ENCODE measurements around the gene PRKX. TPM values are rescaled to one million over a fixed set of nuclear protein-coding genes. Genes with fewer than 3 reads are reported as not detected.
"Not testable (repeated sequence)": the region's sequence is repeated elsewhere in the genome, so short reads cannot be mapped to it uniquely, and the experiment has no call there.

The PRKX gene
- total RNA-seq, 1 donor from 2014 or later, result 64.3 TPM

DNA sequence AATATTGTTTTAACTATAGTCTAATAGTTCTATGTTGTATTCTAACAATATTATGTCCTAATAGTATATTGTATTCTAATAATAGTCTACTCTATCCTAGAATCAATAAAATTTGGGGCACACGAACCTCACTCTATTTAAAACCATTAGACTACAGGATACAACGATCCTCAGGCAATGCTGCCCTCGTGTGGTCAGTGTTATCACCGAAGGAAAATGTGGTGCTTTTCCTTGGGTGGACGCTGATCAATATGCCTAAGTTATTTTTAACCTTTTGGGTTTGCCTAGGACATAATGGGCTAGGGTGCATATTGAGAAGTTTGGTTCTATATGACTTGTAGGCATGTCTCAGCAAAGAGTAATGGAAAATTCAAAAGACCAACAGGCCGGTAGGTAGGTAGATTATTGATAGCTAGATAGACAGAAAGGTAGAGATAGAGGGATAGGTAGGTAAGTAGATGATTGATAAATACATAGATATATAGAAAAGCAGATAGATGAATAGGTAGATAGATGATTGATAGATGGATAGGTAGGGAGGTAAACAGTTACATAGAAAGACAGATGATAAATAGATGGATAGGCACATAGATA lies 75.1 kb downstream of the PRKX start:
- TF ChIP-seq, protein P1, sequence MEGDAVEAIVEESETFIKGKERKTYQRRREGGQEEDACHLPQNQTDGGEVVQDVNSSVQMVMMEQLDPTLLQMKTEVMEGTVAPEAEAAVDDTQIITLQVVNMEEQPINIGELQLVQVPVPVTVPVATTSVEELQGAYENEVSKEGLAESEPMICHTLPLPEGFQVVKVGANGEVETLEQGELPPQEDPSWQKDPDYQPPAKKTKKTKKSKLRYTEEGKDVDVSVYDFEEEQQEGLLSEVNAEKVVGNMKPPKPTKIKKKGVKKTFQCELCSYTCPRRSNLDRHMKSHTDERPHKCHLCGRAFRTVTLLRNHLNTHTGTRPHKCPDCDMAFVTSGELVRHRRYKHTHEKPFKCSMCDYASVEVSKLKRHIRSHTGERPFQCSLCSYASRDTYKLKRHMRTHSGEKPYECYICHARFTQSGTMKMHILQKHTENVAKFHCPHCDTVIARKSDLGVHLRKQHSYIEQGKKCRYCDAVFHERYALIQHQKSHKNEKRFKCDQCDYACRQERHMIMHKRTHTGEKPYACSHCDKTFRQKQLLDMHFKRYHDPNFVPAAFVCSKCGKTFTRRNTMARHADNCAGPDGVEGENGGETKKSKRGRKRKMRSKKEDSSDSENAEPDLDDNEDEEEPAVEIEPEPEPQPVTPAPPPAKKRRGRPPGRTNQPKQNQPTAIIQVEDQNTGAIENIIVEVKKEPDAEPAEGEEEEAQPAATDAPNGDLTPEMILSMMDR (IDR thresholded peaks at IDR 0.05; ENCODE audit: partially characterized antibody, unreplicated experiment), result peak; percentile 66
- H3K36me3 Mint-ChIP-seq (ENCODE audit: unreplicated experiment), result no peaks in the 10 kb centered on the region
- no peak overlapping the region for H3K4me3 Mint-ChIP-seq (ENCODE audit: unreplicated experiment)
- H3K27me3 Mint-ChIP-seq (ENCODE audit: unreplicated experiment), result no peaks in the 10 kb centered on the region
- DNase-seq, result peak; percentile 63
- peaks cover 3% of the 10 kb centered on the region for H3K9me3 Mint-ChIP-seq (ENCODE audit: unreplicated experiment)
- no peak overlapping the region for H3K27ac Mint-ChIP-seq (ENCODE audit: unreplicated experiment)
- peaks cover 5% of the 10 kb centered on the region for H3K4me1 Mint-ChIP-seq (ENCODE audit: low read depth, unreplicated experiment)

DNA sequence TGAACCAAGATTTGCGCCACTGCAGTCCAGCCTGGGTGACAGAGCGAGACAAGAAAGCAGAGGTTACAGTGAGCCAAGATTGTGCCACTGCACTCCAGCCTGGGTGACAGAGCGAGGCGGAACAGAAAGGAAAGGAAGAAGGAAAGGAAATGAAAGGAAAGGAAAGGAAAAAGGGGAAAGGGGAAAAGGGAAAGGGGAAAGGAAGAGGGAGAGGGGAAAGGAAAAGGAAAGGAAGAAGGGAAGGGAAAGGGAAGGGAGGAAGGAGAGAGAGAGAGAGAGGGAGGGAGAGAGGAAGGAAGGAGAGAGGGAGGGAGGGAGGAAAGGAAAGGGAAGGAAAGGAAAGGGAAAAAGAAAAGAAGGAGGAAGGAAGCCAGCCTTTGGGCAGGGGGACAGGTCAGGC lies 76.6 kb downstream of the PRKX start:
- peaks cover under 1% of the 10 kb centered on the region for H3K27me3 Mint-ChIP-seq (ENCODE audit: unreplicated experiment)
- no peak for DNase-seq
- TF ChIP-seq, protein P1 (IDR thresholded peaks at IDR 0.05; ENCODE audit: partially characterized antibody, unreplicated experiment), result no peak
- no peak overlapping the region for H3K4me3 Mint-ChIP-seq (ENCODE audit: unreplicated experiment)
- peaks cover 3% of the 10 kb centered on the region for H3K9me3 Mint-ChIP-seq (ENCODE audit: unreplicated experiment)
- H3K27ac Mint-ChIP-seq (ENCODE audit: unreplicated experiment), result no peak overlapping the region
- H3K36me3 Mint-ChIP-seq (ENCODE audit: unreplicated experiment), result peaks cover 5% of the 10 kb centered on the region
- peaks cover 5% of the 10 kb centered on the region for H3K4me1 Mint-ChIP-seq (ENCODE audit: low read depth, unreplicated experiment)

DNA sequence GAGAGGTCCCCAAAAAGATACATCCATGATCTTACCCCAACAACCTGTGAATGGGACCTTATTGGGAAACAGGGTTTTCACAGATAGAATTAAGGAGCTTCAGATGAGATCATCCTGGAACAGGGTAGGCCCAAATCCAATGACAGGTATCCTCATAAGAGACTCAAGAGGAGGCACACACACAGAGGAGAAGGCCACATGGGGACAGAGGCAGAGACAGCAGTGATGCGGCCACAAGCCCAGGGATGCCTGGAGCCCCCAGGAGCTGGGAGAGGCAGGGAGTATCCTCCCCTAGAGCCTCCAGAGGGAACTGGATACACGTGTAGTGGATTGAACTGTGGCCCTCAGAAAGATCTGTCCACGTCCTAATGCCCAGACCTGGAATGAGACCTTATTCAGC lies 82.3 kb downstream of the PRKX start:
- no peaks in the 10 kb centered on the region for H3K9me3 Mint-ChIP-seq (ENCODE audit: unreplicated experiment)
- H3K27me3 Mint-ChIP-seq (ENCODE audit: unreplicated experiment), result peaks cover 4% of the 10 kb centered on the region
- no peak overlapping the region for H3K27ac Mint-ChIP-seq (ENCODE audit: unreplicated experiment)
- no peak overlapping the region for H3K4me3 Mint-ChIP-seq (ENCODE audit: unreplicated experiment)
- DNase-seq, result no peak
- H3K4me1 Mint-ChIP-seq (ENCODE audit: low read depth, unreplicated experiment), result peaks cover under 1% of the 10 kb centered on the region
- TF ChIP-seq, protein P1 (IDR thresholded peaks at IDR 0.05; ENCODE audit: partially characterized antibody, unreplicated experiment), result no peak
- peaks cover 5% of the 10 kb centered on the region for H3K36me3 Mint-ChIP-seq (ENCODE audit: unreplicated experiment)

DNA sequence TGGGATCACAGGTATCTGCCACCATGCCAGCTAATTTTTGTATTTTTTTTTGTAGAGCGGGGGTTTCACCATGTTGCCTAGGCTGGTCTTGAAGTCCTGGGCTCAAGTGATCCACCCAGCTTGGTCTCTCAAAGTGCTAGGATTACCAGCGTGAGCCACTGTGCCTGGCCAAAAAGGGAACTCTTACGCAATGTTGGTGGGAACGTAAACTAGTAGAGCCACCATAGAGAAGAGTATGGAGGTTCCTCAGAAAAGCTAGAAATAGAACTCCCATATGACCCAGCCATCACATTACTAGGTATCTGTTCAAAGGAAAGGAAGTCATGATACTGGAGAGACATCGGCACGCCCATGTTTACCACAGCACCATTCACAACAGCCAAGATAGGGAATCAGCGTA lies 85.9 kb downstream of the PRKX start:
- H3K9me3 Mint-ChIP-seq (ENCODE audit: unreplicated experiment), result no peaks in the 10 kb centered on the region
- H3K36me3 Mint-ChIP-seq (ENCODE audit: unreplicated experiment), result peaks cover 5% of the 10 kb centered on the region

DNA sequence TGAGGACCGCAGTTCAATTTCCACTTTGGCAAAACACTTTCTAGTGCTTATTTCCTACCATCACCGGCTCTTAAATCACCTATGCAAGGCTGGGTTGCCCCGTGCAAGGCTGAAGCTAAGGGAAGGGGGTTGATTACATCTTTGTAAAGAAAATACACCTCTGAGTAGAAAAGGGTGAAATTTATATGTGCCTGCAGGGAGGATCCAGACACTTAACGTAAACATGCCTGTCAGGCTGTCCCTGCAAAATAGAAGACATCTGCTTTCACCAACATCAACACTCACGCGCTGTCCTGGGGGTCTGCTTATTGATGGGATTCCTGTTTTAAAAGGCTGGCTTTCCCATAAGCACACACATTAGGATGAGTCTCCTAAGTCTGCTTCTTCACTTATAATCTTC lies 92.0 kb downstream of the PRKX start:
- no peak for DNase-seq
- peak overlapping the region; percentile 38 for H3K27ac Mint-ChIP-seq (ENCODE audit: unreplicated experiment)
- H3K27me3 Mint-ChIP-seq (ENCODE audit: unreplicated experiment), result peaks cover 2% of the 10 kb centered on the region
- no peak overlapping the region for H3K4me3 Mint-ChIP-seq (ENCODE audit: unreplicated experiment)
- peaks cover 4% of the 10 kb centered on the region for H3K36me3 Mint-ChIP-seq (ENCODE audit: unreplicated experiment)
- H3K9me3 Mint-ChIP-seq (ENCODE audit: unreplicated experiment), result peaks cover 2% of the 10 kb centered on the region
- peaks cover 3% of the 10 kb centered on the region for H3K4me1 Mint-ChIP-seq (ENCODE audit: low read depth, unreplicated experiment)
- TF ChIP-seq, protein P1 (IDR thresholded peaks at IDR 0.05; ENCODE audit: partially characterized antibody, unreplicated experiment), result no peak

More for the DNA sequence above, 85.9 kb downstream of the PRKX start:
- H3K27ac Mint-ChIP-seq (ENCODE audit: unreplicated experiment), result no peak overlapping the region
- no peak overlapping the region for H3K4me3 Mint-ChIP-seq (ENCODE audit: unreplicated experiment)
- H3K27me3 Mint-ChIP-seq (ENCODE audit: unreplicated experiment), result peaks cover 4% of the 10 kb centered on the region
- H3K4me1 Mint-ChIP-seq (ENCODE audit: low read depth, unreplicated experiment), result no peaks in the 10 kb centered on the region
- DNase-seq, result no peak
- TF ChIP-seq, protein P1 (IDR thresholded peaks at IDR 0.05; ENCODE audit: partially characterized antibody, unreplicated experiment), result no peak

DNA sequence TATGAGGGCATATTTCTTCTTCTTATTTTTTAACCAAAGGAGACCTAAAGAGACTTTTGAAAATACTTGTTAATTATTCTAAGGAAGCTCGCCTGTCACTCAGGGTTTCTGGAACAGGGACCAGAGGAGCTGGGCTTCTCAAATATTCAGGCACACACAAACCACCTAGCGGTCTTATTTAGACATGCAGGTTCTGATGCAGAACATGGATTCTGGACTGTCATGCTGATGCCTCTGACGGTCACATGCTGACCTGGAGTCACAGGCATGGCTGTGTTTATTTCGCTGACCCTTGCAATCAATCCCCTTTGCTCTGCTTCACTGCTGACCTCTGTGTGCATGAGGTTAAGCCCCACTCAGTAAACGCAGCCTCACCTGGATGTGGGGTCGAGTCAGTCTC lies 101.7 kb downstream of the PRKX start:
- DNase-seq; H3K27ac Mint-ChIP-seq (ENCODE audit: unreplicated experiment); H3K4me3 Mint-ChIP-seq (ENCODE audit: unreplicated experiment); H3K27me3 Mint-ChIP-seq (ENCODE audit: unreplicated experiment); H3K9me3 Mint-ChIP-seq (ENCODE audit: unreplicated experiment); H3K4me1 Mint-ChIP-seq (ENCODE audit: low read depth, unreplicated experiment); H3K36me3 Mint-ChIP-seq (ENCODE audit: unreplicated experiment): not testable (repeated sequence)
